HepG2 (cell line): Measurements from ENCODE around the gene GSTK1.

Source experiments
- ARID4A ChIP-seq: sonication (generic); formaldehyde crosslinking; IDR thresholded peaks from 2 replicates; pipeline ENCODE4 v1.5.0; 2020; ENCODE audit warnings: mild to moderate bottlenecking, missing genetic modification reagents, borderline replicate concordance
- EP300 ChIP-seq, 3 experiments: sonication (generic) in 1 of 3; formaldehyde crosslinking in 1 of 3; IDR thresholded peaks; 2 replicates each; pipeline versions ENCODE4 v1.5.1 to v1.6.1; 2011 to 2020; ENCODE audit warnings: low read depth in 2 of 3, low read length in 2 of 3, borderline replicate concordance in 1 of 3, improper control_type of control experiment in 1 of 3, mild to moderate bottlenecking in 1 of 3, missing genetic modification reagents in 1 of 3, moderate library complexity in 1 of 3
- KIAA2018 ChIP-seq: sonication (generic); formaldehyde crosslinking; IDR thresholded peaks from 2 replicates; pipeline ENCODE4 v1.5.0; 2020; ENCODE audit warnings: mild to moderate bottlenecking, missing genetic modification reagents, borderline replicate concordance
- LBX2 ChIP-seq: sonication (generic); formaldehyde crosslinking; IDR thresholded peaks from 2 replicates; pipeline ENCODE4 v1.5.0; 2020; ENCODE audit warnings: missing genetic modification reagents, mild to moderate bottlenecking, borderline replicate concordance
- MAX ChIP-seq: IDR thresholded peaks from 2 replicates; pipeline ENCODE4 v1.6.1; 2012; ENCODE audit warnings: inconsistent platforms
- POGK ChIP-seq: sonication (generic); formaldehyde crosslinking; conservative IDR thresholded peaks from 2 replicates; pipeline ENCODE4 v1.8.0; 2022; ENCODE audit warnings: mild to moderate bottlenecking, moderate library complexity, missing genetic modification reagents
- POLR2A ChIP-seq, 2 experiments: IDR thresholded peaks; 2 replicates each; pipeline ENCODE4 v1.6.1; 2011; ENCODE audit warnings: low read depth in 2 of 2, low read length in 2 of 2, mild to moderate bottlenecking in 1 of 2, moderate library complexity in 1 of 2; ENCODE audit not compliant: insufficient read depth in 1 of 2
- TAF1 ChIP-seq: sonication (generic); formaldehyde crosslinking; IDR thresholded peaks from 2 replicates; pipeline ENCODE4 v1.4.0; 2020; ENCODE audit warnings: missing genetic modification reagents
- ZNF12 ChIP-seq: sonication (generic); formaldehyde crosslinking; IDR thresholded peaks from 2 replicates; pipeline ENCODE4 v1.5.0; 2020; ENCODE audit warnings: missing genetic modification reagents
- TF ChIP-seq, protein P1 (sequence below): sonication (generic); formaldehyde crosslinking; IDR thresholded peaks from 2 replicates; pipeline ENCODE4 v1.4.0; 2020; ENCODE audit warnings: missing genetic modification reagents

DNA sequence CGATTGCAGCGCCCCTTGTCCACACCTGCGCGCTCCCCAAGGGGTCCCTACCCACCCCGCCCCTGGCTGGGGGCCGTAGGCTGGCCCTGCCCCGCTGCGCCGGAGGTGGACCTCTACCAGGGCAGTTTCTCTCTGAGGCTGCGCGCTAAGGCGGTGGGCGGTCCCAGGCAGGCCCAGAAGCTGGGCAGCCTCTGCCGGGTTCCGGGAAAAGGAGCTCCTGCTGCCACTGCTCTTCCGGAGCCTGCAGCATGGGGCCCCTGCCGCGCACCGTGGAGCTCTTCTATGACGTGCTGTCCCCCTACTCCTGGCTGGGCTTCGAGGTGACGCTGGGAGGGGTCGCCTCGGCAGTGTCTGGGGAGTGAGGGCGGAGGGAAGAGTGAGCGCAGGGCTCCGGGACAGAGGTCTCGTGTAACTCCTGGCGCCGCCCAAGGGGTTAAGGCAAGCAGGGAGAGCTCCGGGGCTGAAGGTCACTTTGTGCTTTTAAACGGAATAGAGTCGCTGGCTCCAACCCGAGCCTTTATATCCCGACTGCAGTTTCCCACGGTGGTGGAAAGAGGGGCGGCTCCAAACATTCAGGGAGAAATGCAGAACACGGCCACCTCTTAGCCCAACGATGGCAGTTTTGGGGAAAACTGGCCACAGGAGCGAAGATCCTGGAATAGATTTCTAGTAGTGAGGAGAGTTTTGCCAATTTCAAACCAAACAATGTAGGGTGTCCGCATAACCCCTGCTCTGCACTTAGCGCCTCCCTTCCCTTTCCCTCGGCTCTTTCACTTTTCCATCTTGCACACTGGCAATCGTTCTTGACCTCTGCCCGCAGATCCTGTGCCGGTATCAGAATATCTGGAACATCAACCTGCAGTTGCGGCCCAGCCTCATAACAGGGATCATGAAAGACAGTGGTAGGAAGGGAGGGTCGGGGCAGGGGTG, at the start of gene GSTK1:
- TF ChIP-seq KIAA2018 (CRISPR knock-in tag) (no peak), LBX2 (CRISPR knock-in tag) (peak; percentile 48; the same call in 1 of the 2 replicates), ZNF12 (CRISPR knock-in tag) (0 out of 2 replicates have a peak, but pooled peaks have one; percentile 46), EP300 (IDR thresholded peaks at IDR 0.05; ENCODE audit: low read depth in 2 of 2, low read length in 2 of 2) (peak in 1 of 2 experiments; percentile 22; a peak in 1 of 4 replicates), EP300 (CRISPR knock-in tag; IDR thresholded peaks at IDR 0.05; ENCODE audit: borderline replicate concordance) (peak; percentile 47; the same call in 1 of the 2 replicates), TAF1 (CRISPR knock-in tag) (peak; percentile 95), POGK (CRISPR knock-in tag) (peak; percentile 93), ARID4A (CRISPR knock-in tag) (peak; percentile 89; the same call in 1 of the 2 replicates), POLR2A (IDR thresholded peaks at IDR 0.05; ENCODE audit: insufficient read depth in 1 of 2, low read depth in 2 of 2, low read length in 2 of 2) (peak; percentile 88 to 98), MAX (peak; percentile 81)
- TF ChIP-seq, protein P1, sequence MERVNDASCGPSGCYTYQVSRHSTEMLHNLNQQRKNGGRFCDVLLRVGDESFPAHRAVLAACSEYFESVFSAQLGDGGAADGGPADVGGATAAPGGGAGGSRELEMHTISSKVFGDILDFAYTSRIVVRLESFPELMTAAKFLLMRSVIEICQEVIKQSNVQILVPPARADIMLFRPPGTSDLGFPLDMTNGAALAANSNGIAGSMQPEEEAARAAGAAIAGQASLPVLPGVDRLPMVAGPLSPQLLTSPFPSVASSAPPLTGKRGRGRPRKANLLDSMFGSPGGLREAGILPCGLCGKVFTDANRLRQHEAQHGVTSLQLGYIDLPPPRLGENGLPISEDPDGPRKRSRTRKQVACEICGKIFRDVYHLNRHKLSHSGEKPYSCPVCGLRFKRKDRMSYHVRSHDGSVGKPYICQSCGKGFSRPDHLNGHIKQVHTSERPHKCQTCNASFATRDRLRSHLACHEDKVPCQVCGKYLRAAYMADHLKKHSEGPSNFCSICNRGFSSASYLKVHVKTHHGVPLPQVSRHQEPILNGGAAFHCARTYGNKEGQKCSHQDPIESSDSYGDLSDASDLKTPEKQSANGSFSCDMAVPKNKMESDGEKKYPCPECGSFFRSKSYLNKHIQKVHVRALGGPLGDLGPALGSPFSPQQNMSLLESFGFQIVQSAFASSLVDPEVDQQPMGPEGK, result peak; percentile 87
